ENCODE measurements around the gene CFAP90.

GRCh38 chr5:7888901-7889300 lies 38.0 kb upstream of the CFAP90 start:
- TF ChIP-seq CTCF (IDR thresholded peaks at IDR 0.05) (no peak), POLR2A (IDR thresholded peaks at IDR 0.05; ENCODE audit: low read length) (no peak), SMC3 (IDR thresholded peaks at IDR 0.05) (no peak), HMGXB4 (CRISPR knock-in tag; IDR thresholded peaks at IDR 0.05; ENCODE audit: borderline replicate concordance) (no peak), EP300 (IDR thresholded peaks at IDR 0.05) (no peak), RAD21 (conservative IDR thresholded peaks at IDR 0.05 in 1 of 2, IDR thresholded peaks at IDR 0.05 in 1 of 2) (no peak), KDM5A (IDR thresholded peaks at IDR 0.05) (no peak), NR3C1 (IDR thresholded peaks at IDR 0.05) (no peak), MAX (IDR thresholded peaks at IDR 0.05) (no peak), RCOR1 (IDR thresholded peaks at IDR 0.05; ENCODE audit: low read depth, low read length) (no peak), CEBPB (IDR thresholded peaks at IDR 0.05) (no peak), MAZ (IDR thresholded peaks at IDR 0.05; ENCODE audit: borderline replicate concordance, low read depth, low read length) (no peak), JUNB (IDR thresholded peaks at IDR 0.05) (no peak), JUN (IDR thresholded peaks at IDR 0.05) (no peak)
